ENCODE data around the gene NRP2.

NRP2 gene

GRCh38 chr2:205815673-205816072, 133.4 kb downstream of the NRP2 start:
- DNase-seq: no peak

DNA sequence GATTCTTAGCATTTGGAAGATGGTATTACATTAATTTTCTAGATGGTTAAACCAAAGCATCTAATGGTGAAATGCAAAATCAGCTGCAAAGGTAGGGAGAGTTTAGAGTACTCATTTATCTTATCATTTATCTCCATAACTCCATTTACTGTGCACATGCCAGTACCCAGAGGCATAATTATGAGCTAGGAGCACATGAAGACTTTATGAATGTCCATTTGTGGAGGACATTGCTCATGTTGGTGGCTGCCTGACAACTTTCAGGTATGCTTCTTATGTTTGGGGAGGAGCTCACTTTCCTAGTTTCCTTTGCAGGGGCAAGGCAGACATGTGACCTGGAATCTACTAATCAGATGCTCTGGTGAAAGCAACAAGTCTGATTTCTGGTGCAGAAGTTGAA, 134.0 kb downstream of the NRP2 start:
- no peak for DNase-seq

- DNase-seq: no peak
Measured at GRCh38 chr2:205822579-205822978, 140.3 kb downstream of the NRP2 start.

GRCh38 chr2:205827809-205828365, 145.6 kb downstream of the NRP2 start:
- DNase-seq: no peak

- DNase-seq: no peak
Measured at GRCh38 chr2:205833864-205834263, 151.6 kb downstream of the NRP2 start.

DNA sequence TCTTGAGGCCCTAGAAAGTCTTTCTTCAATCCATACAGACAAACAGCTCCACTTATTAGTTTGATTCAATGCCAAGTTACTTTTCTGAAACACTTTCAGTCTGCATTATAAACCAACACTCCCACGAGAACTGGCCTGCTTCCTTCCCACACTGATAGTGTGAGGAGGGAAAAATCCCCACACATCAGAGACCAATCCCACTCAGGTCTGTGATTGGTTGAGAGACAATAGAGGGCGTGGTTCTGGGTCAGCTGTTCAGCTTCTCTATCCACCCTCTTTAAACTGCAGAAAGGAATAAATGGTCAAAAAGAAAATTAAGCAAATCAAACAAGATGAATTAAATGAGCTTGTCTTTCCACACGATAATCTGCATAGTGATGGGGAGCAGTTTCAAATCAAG, 152.5 kb downstream of the NRP2 start:
- no peak for DNase-seq

- no peak for DNase-seq
Measured at GRCh38 chr2:205835251-205835791, 153.0 kb downstream of the NRP2 start.

GRCh38 chr2:205835923-205836322, 153.6 kb downstream of the NRP2 start:
- DNase-seq: no peak

DNA sequence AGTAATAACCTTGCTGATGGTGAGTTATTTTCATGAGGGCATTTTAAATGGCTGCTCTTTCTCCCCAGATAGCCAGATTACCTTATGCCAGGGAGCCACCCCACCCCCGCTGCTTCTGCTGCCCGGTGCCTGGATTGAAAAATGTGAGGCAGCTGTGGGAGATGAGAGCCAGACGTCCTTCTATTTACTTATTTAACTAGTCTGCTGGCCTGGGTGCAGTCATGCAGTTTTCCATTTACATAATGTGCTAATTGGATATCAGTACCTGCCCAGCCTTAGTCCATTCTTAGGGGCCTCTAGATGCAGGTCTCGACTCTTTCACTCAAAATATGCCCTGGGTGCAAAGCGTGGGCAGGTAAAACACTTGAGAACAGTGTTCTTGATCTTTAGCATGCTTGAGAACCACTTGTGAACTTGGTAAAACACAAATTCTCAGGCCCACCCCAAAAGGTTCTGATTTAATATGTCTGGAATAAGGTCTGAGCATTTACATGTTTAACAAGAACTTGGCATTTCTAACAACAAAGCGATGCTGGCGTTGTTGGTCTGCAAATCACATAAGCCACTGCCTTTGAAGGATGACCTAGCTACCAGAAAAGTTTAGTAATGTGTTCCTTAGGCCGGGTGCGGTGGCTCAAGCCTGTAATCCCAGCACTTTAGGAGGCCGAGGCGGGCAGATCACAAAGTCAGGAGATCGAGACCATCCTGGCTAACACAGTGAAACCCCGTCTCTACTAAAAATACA, 154.3 kb downstream of the NRP2 start:
- DNase-seq: no peak

- DNase-seq: no peak
Measured at GRCh38 chr2:205837663-205838062, 155.4 kb downstream of the NRP2 start.

GRCh38 chr2:205845446-205845845, 163.1 kb downstream of the NRP2 start:
- DNase-seq: no peak

Measured in NCI-H187 treated with DMSO at 0.1 percent for 48 hours (cell line).